Measurements from ENCODE around the gene INAVA. TPM values are rescaled to one million over a fixed set of nuclear protein-coding genes. Genes with fewer than 3 reads are reported as not detected.

The INAVA gene
- total RNA-seq, 1 experiment from 2014 or later, result 5.5 TPM

- H3K27me3 ChIP-seq (replicated peaks), result no peaks in the 10 kb centered on the region
- peaks cover 10% of the 10 kb centered on the region for H3K4me1 ChIP-seq (replicated peaks)
- H3K36me3 ChIP-seq, result no peaks in the 10 kb centered on the region
- H3K9me3 ChIP-seq (replicated peaks), result no peaks in the 10 kb centered on the region
- DNase-seq (ENCODE audit: low read depth in 1 of 2, low spot score in 2 of 2), result no peak
- H3K27ac ChIP-seq, result no peak overlapping the region
- H3K4me3 ChIP-seq, result no peak overlapping the region
Observed at GRCh38 chr1:200869753-200870391, 24.8 kb upstream of the INAVA start.

DNA sequence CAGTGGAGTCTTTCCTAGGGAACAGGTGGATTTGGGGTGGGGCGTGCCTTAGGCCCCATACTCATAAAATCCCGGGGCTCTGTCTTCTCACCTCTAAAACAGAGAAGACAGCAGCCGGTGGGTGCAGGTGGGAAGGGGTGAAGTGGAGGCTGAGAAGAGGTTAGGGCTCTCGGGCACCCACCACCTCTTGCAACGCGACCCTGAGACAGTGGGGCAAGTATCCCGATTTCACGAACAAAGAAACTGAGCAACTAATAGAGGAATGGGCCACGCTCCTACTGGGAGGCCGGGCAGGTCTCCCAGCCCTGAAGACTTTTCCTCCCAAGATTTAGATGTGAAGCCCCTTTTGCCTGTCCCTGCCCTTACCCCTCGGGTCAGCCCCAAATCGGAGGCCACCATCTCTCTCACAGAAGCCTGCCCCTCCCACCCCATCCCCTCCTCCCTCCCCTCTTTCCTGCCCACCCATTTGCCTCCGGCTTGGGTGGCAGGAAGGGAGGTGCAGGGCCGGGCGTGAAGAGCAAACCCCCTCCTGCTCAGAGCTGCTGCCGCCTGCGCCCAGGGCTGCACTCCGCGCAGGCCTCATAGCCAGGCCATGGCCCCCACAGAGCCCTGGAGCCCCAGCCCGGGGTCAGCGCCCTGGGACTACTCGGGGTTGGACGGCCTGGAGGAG, 22.1 kb upstream of the INAVA start, which contains the start of gene GPR25:
Gene GPR25, plus strand, starts transcription at position 536 of the 670 bp plus-strand sequence. Its CDS starts 57 bp downstream, at position 593.
- no peak for DNase-seq (ENCODE audit: low read depth in 1 of 2, low spot score in 2 of 2)

GRCh38 chr1:200873116-200873670, 21.5 kb upstream of the INAVA start:
- no peaks in the 10 kb centered on the region for H3K27me3 ChIP-seq (replicated peaks)
- H3K27ac ChIP-seq, result no peak overlapping the region
- H3K9me3 ChIP-seq (replicated peaks), result no peaks in the 10 kb centered on the region
- no peak overlapping the region for H3K4me3 ChIP-seq
- H3K4me1 ChIP-seq (replicated peaks), result no peaks in the 10 kb centered on the region
- DNase-seq (ENCODE audit: low read depth in 1 of 2, low spot score in 2 of 2), result no peak
- H3K36me3 ChIP-seq, result no peaks in the 10 kb centered on the region

More for the DNA sequence above, 22.1 kb upstream of the INAVA start, which contains the start of gene GPR25:
- Histone ChIP-seq H3K9me3 (replicated peaks) (no peaks in the 10 kb centered on the region), H3K27ac (no peak within 1 kb of the TSS), H3K27me3 (replicated peaks) (no peaks in the 10 kb centered on the region), H3K4me3 (no peak within 1 kb of the TSS), H3K4me1 (replicated peaks) (no peaks in the 10 kb centered on the region; the same call in 1 of the 2 replicates), H3K36me3 (no peaks in the 10 kb centered on the region)

DNA sequence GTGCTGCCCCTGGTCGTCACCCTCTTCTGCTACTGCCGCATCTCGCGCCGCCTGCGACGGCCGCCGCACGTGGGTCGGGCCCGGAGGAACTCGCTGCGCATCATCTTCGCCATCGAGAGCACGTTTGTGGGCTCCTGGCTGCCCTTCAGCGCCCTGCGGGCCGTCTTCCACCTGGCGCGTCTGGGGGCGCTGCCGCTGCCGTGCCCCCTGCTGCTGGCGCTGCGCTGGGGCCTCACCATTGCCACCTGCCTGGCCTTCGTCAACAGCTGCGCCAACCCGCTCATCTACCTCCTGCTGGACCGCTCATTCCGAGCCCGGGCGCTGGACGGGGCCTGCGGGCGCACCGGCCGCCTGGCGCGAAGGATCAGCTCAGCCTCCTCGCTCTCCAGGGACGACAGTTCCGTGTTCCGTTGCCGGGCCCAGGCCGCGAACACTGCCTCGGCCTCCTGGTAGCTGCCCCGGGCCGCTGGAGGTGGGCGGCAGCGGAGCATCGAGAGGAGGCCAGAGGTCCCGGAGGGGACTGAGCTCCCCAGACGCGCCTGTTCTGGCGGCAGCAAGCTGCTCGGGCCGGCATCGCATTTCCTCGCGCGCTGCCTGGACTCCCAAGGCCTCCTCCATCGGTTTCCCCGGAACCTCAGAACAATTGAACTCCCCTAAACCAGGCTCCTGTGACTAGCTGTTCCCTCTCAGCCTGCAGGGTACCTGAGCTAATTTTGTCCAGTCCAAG, 20.9 kb upstream of the INAVA start:
- Histone ChIP-seq H3K9me3 (replicated peaks) (no peaks in the 10 kb centered on the region), H3K4me3 (no peak overlapping the region), H3K36me3 (no peaks in the 10 kb centered on the region), H3K4me1 (replicated peaks) (no peaks in the 10 kb centered on the region), H3K27ac (no peak overlapping the region), H3K27me3 (replicated peaks) (no peaks in the 10 kb centered on the region)
- no peak for DNase-seq (ENCODE audit: low read depth in 1 of 2, low spot score in 2 of 2)

- H3K4me3 ChIP-seq, result no peak overlapping the region
- no peak overlapping the region for H3K27ac ChIP-seq
- no peaks in the 10 kb centered on the region for H3K36me3 ChIP-seq
- no peaks in the 10 kb centered on the region for H3K4me1 ChIP-seq (replicated peaks)
- H3K27me3 ChIP-seq (replicated peaks), result no peaks in the 10 kb centered on the region
- H3K9me3 ChIP-seq (replicated peaks), result no peaks in the 10 kb centered on the region
- DNase-seq (ENCODE audit: low read depth in 1 of 2, low spot score in 2 of 2), result no peak
Observed at GRCh38 chr1:200874694-200875093, 20.0 kb upstream of the INAVA start.

DNA sequence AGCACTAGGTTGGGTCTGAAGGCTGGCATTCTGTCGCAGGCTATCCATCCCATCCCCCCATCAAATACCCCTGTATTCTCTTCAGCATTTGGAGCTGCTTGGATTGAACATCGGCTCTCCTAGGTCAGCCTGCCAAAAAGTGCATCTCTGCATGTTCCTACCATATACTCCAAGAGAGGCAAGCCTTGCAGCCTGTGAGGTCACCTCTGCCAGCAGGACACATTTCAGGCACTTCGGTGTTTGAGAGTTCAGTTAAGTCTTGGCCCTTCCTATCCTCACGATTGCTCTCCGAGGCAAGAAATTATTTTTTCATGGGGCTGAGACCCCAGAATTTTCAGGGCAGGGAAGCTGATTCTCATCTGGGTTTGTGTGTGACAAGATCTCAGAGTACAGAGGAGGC, 19.3 kb upstream of the INAVA start:
- DNase-seq (ENCODE audit: low read depth in 1 of 2, low spot score in 2 of 2), result no peak
- H3K36me3 ChIP-seq, result no peaks in the 10 kb centered on the region
- H3K4me1 ChIP-seq (replicated peaks), result no peaks in the 10 kb centered on the region
- no peak overlapping the region for H3K4me3 ChIP-seq
- H3K27ac ChIP-seq, result no peak overlapping the region
- H3K27me3 ChIP-seq (replicated peaks), result no peaks in the 10 kb centered on the region
- no peaks in the 10 kb centered on the region for H3K9me3 ChIP-seq (replicated peaks)

- no peak overlapping the region for H3K27ac ChIP-seq
- DNase-seq (ENCODE audit: low read depth in 1 of 2, low spot score in 2 of 2), result no peak
- H3K36me3 ChIP-seq, result no peaks in the 10 kb centered on the region
- H3K27me3 ChIP-seq (replicated peaks), result no peaks in the 10 kb centered on the region
- no peak overlapping the region for H3K4me3 ChIP-seq
- H3K4me1 ChIP-seq (replicated peaks), result no peaks in the 10 kb centered on the region
- no peaks in the 10 kb centered on the region for H3K9me3 ChIP-seq (replicated peaks)
Observed at GRCh38 chr1:200877010-200877409, 17.7 kb upstream of the INAVA start.

- Histone ChIP-seq H3K4me3 (no peak overlapping the region), H3K4me1 (replicated peaks) (no peaks in the 10 kb centered on the region), H3K36me3 (no peaks in the 10 kb centered on the region), H3K9me3 (replicated peaks) (no peaks in the 10 kb centered on the region), H3K27ac (no peak overlapping the region), H3K27me3 (replicated peaks) (no peaks in the 10 kb centered on the region)
- DNase-seq (ENCODE audit: low read depth in 1 of 2, low spot score in 2 of 2), result no peak
Observed at GRCh38 chr1:200877839-200878551, 16.7 kb upstream of the INAVA start.

- Histone ChIP-seq H3K36me3 (no peaks in the 10 kb centered on the region), H3K4me1 (replicated peaks) (no peaks in the 10 kb centered on the region), H3K4me3 (no peak overlapping the region), H3K27ac (no peak overlapping the region), H3K9me3 (replicated peaks) (no peaks in the 10 kb centered on the region), H3K27me3 (replicated peaks) (no peaks in the 10 kb centered on the region)
- no peak for DNase-seq (ENCODE audit: low read depth in 1 of 2, low spot score in 2 of 2)
Observed at GRCh38 chr1:200880212-200880611, 14.5 kb upstream of the INAVA start.

- Histone ChIP-seq H3K4me1 (replicated peaks) (no peaks in the 10 kb centered on the region), H3K27ac (no peak overlapping the region), H3K4me3 (no peak overlapping the region), H3K9me3 (replicated peaks) (no peaks in the 10 kb centered on the region), H3K36me3 (no peaks in the 10 kb centered on the region), H3K27me3 (replicated peaks) (no peaks in the 10 kb centered on the region)
- no peak for DNase-seq (ENCODE audit: low read depth in 1 of 2, low spot score in 2 of 2)
Observed at GRCh38 chr1:200883118-200883517, 11.6 kb upstream of the INAVA start.

DNA sequence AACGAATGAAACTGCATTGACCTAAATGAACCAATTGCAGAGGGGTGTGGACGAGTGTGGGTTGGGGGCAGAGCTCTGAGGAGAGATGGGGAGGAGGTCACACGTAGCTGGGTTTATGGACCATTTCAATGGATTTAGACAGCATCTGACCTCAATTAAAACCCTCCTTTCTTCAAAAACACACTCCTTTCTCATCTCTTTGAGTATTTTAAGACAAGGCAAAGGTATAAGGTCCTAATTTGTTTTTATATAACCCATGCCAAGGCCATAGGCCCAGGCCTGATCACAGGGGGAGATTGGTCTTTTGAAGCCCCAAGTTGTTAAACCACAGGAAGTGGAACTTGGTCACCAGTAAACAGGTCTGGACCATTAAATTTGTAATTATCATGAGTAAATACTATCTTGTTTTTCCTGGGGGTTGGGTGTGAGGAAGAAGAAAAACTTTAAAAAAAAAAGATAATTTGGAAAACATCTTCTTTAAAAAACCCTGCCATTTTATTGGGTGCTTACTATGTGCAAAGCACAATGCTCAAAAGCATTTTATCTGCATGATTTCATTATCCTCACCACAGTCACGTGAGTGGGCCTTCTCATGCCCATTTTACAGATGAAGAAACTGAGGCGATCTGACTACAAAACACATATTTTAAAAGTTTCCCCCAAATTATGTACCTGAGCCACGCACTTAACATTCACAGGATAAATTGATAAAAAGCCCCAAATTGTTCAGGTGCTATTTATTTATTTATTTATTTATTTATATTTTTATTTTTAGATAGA, 8.9 kb upstream of the INAVA start:
- Histone ChIP-seq H3K36me3 (no peaks in the 10 kb centered on the region), H3K27ac (no peak overlapping the region), H3K27me3 (replicated peaks) (no peaks in the 10 kb centered on the region), H3K9me3 (replicated peaks) (no peaks in the 10 kb centered on the region), H3K4me3 (no peak overlapping the region), H3K4me1 (replicated peaks) (peaks cover 6% of the 10 kb centered on the region)
- no peak for DNase-seq (ENCODE audit: low read depth in 1 of 2, low spot score in 2 of 2)

DNA sequence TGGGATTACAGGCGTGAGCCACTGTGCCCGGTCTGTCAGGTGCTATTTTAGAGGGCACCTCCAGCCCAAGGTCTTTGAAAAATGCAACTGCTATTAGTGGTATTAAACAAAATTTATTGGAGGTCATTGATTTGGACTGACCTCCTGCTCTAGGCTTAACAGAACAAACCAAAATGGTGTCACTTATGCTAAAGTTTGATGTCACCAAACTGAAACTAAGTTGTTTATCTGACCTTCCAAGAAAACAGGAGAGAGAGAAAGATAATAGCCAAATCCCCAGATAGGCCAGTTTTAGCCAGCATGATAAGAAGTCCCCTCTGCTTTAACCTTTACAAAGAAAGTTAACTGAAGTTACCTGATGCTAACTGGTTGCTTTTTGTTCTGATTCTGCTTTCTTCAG, 8.1 kb upstream of the INAVA start:
- H3K27ac ChIP-seq, result no peak overlapping the region
- no peak overlapping the region for H3K4me3 ChIP-seq
- H3K36me3 ChIP-seq, result no peaks in the 10 kb centered on the region
- no peaks in the 10 kb centered on the region for H3K9me3 ChIP-seq (replicated peaks)
- DNase-seq (ENCODE audit: low read depth in 1 of 2, low spot score in 2 of 2), result no peak
- H3K4me1 ChIP-seq (replicated peaks), result peaks cover 13% of the 10 kb centered on the region
- no peaks in the 10 kb centered on the region for H3K27me3 ChIP-seq (replicated peaks)

- Histone ChIP-seq H3K4me1 (replicated peaks) (peaks cover 18% of the 10 kb centered on the region), H3K27me3 (replicated peaks) (no peaks in the 10 kb centered on the region), H3K4me3 (no peak overlapping the region), H3K36me3 (no peaks in the 10 kb centered on the region), H3K9me3 (replicated peaks) (no peaks in the 10 kb centered on the region), H3K27ac (no peak overlapping the region)
- DNase-seq (ENCODE audit: low read depth in 1 of 2, low spot score in 2 of 2), result no peak
Observed at GRCh38 chr1:200887036-200887435, 7.7 kb upstream of the INAVA start.
